Effector memory CD8-positive, alpha-beta T cell (primary cell): ENCODE measurements around the gene RNU7-1.
A peak's percentile ranks its signal among the peaks of the same experiment; 100 is the strongest.

ENCODE experiments used
- ATAC-seq: fragments of 150-1000 bp; cut with Tn5 transposase; replicated peaks from 2 replicates; pipeline ENCODE4 v1.10.0; 2021; ENCODE audit warnings: mild to moderate bottlenecking, moderate library complexity
- DNase-seq, 3 experiments: peaks; one replicate each; pipeline ENCODE4 v3.0.0; 2021
- H3K27ac Mint-ChIP-seq, 2 donors: one replicate each; pipeline ENCODE4 v1.8.0; 2022; ENCODE audit warnings: mild to moderate bottlenecking in 2 of 2, mixed read lengths in 2 of 2, moderate library complexity in 2 of 2
- H3K27me3 Mint-ChIP-seq, 2 donors: one replicate each; pipeline ENCODE4 v1.8.0; 2022; ENCODE audit warnings: mixed read lengths in 2 of 2
- H3K36me3 Mint-ChIP-seq: one replicate; pipeline ENCODE4 v1.8.0; 2022; ENCODE audit warnings: mild to moderate bottlenecking, moderate library complexity, mixed read lengths; ENCODE audit not compliant: insufficient read depth
- H3K4me1 Mint-ChIP-seq, 2 donors: one replicate each; pipeline ENCODE4 v1.8.0; 2022; ENCODE audit warnings: low read depth in 2 of 2, mixed read lengths in 2 of 2
- H3K4me3 Mint-ChIP-seq, 2 donors: one replicate each; pipeline ENCODE4 v1.8.0; 2022; ENCODE audit warnings: mild to moderate bottlenecking in 2 of 2, mixed read lengths in 2 of 2, moderate library complexity in 2 of 2
- H3K9me3 Mint-ChIP-seq, 2 donors: one replicate each; pipeline ENCODE4 v1.8.0; 2022; ENCODE audit warnings: mixed read lengths in 2 of 2

RNU7-1 gene

GRCh38 chr12:6980075-6980474 is 36.5 kb downstream of the RNU7-1 start:
- peaks cover 58% of the 10 kb centered on the region for H3K36me3 Mint-ChIP-seq

GRCh38 chr12:6980740-6981139 is 37.1 kb downstream of the RNU7-1 start:
- no peaks in the 10 kb centered on the region for H3K9me3 Mint-ChIP-seq
- H3K4me1 Mint-ChIP-seq = peaks cover 0 to 3% of the 10 kb centered on the region in 2 donors
- peak overlapping the region in 1 of 2 donors; percentile 23 for H3K27ac Mint-ChIP-seq

More at GRCh38 chr12:6980075-6980474, 36.5 kb downstream of the RNU7-1 start:
- no peak for ATAC-seq
- DNase-seq = no peak
- Mint-ChIP-seq H3K4me1 (peaks cover 0 to 3% of the 10 kb centered on the region in 2 donors), H3K27ac (no peak overlapping the region), H3K4me3 (no peak overlapping the region), H3K27me3 (no peaks in the 10 kb centered on the region), H3K9me3 (no peaks in the 10 kb centered on the region)

DNA sequence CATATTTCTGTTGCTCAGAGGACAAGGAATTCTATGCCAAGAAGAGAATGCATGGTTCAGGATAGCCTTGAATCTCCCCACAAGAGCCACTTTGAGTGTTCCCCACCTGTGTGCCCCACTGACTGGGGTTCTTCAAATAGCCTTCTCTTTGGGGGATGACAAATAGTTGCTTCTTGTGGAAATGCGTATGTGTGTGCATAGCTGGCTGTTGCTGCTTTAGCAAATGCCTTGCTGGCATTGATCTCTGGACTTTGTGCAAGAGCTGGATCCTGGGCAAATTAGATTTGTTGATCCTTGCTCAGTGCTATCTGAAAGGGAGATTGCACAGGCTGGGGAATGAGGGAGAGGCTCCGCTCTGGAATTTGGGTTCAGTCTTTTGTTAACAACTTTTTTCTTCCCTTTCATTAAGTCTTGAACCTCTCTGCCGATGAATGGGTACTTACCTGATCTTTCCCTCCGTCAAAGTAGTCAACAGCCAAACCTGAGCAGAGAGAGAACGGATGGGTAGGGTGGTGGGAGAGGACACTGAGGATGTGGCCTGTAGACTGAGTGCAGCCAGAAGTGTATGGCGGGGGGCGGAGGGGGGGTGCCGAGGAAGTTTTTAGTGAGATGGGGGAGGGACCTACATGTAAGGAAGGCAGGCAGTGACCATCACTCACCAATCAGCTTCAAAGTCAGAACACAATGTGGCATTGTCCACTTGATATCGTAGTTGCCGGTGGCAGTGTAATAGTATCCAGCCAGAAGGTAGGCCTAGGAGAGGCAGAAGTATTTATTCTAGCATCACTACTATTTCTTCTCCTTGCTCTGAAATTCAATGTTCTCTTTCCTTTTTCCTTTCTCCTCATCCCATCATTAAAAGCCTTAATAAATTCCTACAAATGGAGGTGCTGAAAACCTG is 37.8 kb downstream of the RNU7-1 start:
- H3K36me3 Mint-ChIP-seq = peaks cover 54% of the 10 kb centered on the region
- H3K9me3 Mint-ChIP-seq = no peaks in the 10 kb centered on the region
- no peak overlapping the region for H3K4me3 Mint-ChIP-seq
- no peak for DNase-seq
- ATAC-seq = no peak
- H3K27me3 Mint-ChIP-seq = no peaks in the 10 kb centered on the region
- peaks cover 0 to 3% of the 10 kb centered on the region in 2 donors for H3K4me1 Mint-ChIP-seq
- H3K27ac Mint-ChIP-seq = peak overlapping the region; percentile 23 to 44

More at GRCh38 chr12:6980740-6981139, 37.1 kb downstream of the RNU7-1 start:
- Mint-ChIP-seq H3K27me3 (no peaks in the 10 kb centered on the region), H3K4me3 (no peak overlapping the region), H3K36me3 (peaks cover 59% of the 10 kb centered on the region)
- ATAC-seq (no peak), DNase-seq (no peak)

DNA sequence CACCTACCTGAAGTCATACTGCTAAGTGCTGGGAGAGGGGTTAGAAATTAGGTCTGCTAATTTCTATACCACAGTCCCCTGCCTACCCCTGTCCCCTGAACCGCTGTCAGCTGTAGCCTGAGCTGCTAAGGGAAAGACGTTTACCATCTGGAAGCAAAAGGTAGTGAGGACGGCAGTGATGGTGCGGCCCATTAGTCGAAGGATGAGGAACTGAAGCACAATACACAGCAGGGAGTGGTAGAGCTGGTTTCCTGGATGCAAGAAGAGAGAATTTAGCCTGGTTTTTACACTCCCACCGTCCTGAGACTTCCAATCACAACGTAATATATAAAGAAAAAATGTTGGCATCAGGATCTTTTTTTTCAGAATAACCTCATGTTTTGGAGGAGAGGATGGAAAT is 38.9 kb downstream of the RNU7-1 start:
- H3K4me1 Mint-ChIP-seq = peaks cover 0 to 3% of the 10 kb centered on the region in 2 donors
- ATAC-seq = no peak
- H3K36me3 Mint-ChIP-seq = peaks cover 49% of the 10 kb centered on the region
- no peaks in the 10 kb centered on the region for H3K9me3 Mint-ChIP-seq
- H3K4me3 Mint-ChIP-seq = no peak overlapping the region
- peak overlapping the region in 1 of 2 donors; percentile 63 for H3K27ac Mint-ChIP-seq
- DNase-seq = no peak
- no peaks in the 10 kb centered on the region for H3K27me3 Mint-ChIP-seq

GRCh38 chr12:6987956-6988553 is 44.4 kb downstream of the RNU7-1 start:
- H3K27me3 Mint-ChIP-seq = no peaks in the 10 kb centered on the region
- H3K27ac Mint-ChIP-seq = no peak overlapping the region
- H3K4me1 Mint-ChIP-seq = no peaks in the 10 kb centered on the region
- DNase-seq (no peak), ATAC-seq (no peak)
- H3K36me3 Mint-ChIP-seq = peaks cover 31% of the 10 kb centered on the region
- H3K9me3 Mint-ChIP-seq = no peaks in the 10 kb centered on the region
- no peak overlapping the region for H3K4me3 Mint-ChIP-seq
